Breast epithelium (tissue), 3 donors: ENCODE results near the gene HSD17B4.
"Not testable (repeated sequence)": the region's sequence is repeated elsewhere in the genome, so short reads cannot be mapped to it uniquely, and the experiment has no call there.

Experiments
- POLR2A ChIP-seq: fragments of 450-650 bp; IDR thresholded peaks from one replicate; pipeline ENCODE4 v1.6.1; 2016; ENCODE audit warnings: antibody characterized with exemption, mild to moderate bottlenecking, moderate library complexity
- POLR2AphosphoS5 ChIP-seq, 3 donors: sonication (generic); formaldehyde crosslinking; IDR thresholded peaks; one replicate each; pipeline ENCODE4 v1.6.1; 2017; ENCODE audit warnings: antibody characterized with exemption in 3 of 3
- TF ChIP-seq, protein P1 (sequence below), 3 donors: fragments of 450-650 bp; IDR thresholded peaks; one replicate each; pipeline ENCODE4 v1.5.1; 2016 to 2017; ENCODE audit warnings: antibody characterized with exemption in 3 of 3, mild to moderate bottlenecking in 3 of 3, moderate library complexity in 3 of 3

DNA sequence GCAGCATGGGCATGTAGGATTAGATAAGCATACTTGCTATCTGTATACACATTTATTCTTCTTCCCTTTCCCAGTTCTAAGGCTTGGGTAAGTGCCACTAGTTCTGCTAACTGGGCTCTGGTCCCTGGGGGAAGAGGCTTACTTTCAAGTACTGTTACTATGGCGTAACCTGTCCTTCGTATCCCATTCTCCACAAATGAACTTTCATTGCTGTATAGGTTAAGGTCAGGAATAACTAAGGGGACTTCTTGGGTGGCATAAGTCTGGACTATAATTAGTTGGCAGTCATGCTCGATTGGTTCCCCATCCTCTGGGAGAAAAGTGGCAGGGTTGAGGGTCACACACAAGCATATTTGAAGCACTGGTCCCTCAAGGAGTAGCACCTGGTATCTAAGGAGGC, 23.7 kb upstream of the HSD17B4 start:
- TF ChIP-seq, protein P1, sequence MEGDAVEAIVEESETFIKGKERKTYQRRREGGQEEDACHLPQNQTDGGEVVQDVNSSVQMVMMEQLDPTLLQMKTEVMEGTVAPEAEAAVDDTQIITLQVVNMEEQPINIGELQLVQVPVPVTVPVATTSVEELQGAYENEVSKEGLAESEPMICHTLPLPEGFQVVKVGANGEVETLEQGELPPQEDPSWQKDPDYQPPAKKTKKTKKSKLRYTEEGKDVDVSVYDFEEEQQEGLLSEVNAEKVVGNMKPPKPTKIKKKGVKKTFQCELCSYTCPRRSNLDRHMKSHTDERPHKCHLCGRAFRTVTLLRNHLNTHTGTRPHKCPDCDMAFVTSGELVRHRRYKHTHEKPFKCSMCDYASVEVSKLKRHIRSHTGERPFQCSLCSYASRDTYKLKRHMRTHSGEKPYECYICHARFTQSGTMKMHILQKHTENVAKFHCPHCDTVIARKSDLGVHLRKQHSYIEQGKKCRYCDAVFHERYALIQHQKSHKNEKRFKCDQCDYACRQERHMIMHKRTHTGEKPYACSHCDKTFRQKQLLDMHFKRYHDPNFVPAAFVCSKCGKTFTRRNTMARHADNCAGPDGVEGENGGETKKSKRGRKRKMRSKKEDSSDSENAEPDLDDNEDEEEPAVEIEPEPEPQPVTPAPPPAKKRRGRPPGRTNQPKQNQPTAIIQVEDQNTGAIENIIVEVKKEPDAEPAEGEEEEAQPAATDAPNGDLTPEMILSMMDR (IDR thresholded peaks at IDR 0.05), result not testable (repeated sequence)
- not testable (repeated sequence) for TF ChIP-seq POLR2A; POLR2AphosphoS5 (IDR thresholded peaks at IDR 0.05)
